H1 (cell line): ENCODE measurements around the gene PTN. TPM values are rescaled to one million over a fixed set of nuclear protein-coding genes. Genes with fewer than 3 reads are reported as not detected.

ENCODE experiments used
- CTCF ChIA-PET: fragments of 300-600 bp; sonication (Branson Sonifier 250); formaldehyde crosslinking; loops from one replicate; lab custom pipeline; 2021; ENCODE audit not compliant: partially characterized antibody; lab: Charles Lee
- POLR2A ChIA-PET: fragments of 300-600 bp; sonication (Branson Sonifier 250); formaldehyde crosslinking; loops from one replicate; lab custom pipeline; 2021; ENCODE audit warnings: inconsistent platforms; ENCODE audit not compliant: partially characterized antibody; lab: Charles Lee
- DNase-seq, 2 experiments: peaks; one replicate each; pipeline versions ENCODE4 v3.0.0 to v3.0.0-alpha.2; 2010 to 2022; ENCODE audit warnings: low spot score in 2 of 2, low read depth in 1 of 2, mixed read lengths in 1 of 2
- FAIRE-seq: peaks from 2 replicates; lab custom pipeline; 2011; peaks lifted over from hg19 to GRCh38; lab: Jason Lieb, UNC
- H2AFZ ChIP-seq: 2 replicates; pipeline ENCODE4 v1.8.1; 2012; ENCODE audit warnings: low read length, inconsistent platforms
- H2AK5ac ChIP-seq: 2 replicates; pipeline ENCODE4 v1.6.1; 2013; ENCODE audit warnings: low read depth, low read length
- H2BK120ac ChIP-seq: replicated peaks from 2 replicates; pipeline ENCODE3; 2013; ENCODE audit warnings: low read depth, low read length, inconsistent platforms
- H2BK12ac ChIP-seq: 2 replicates; pipeline ENCODE4 v1.6.1; 2013; ENCODE audit warnings: low read depth, low read length
- H2BK15ac ChIP-seq: 2 replicates; pipeline ENCODE4 v1.6.1; 2013; ENCODE audit warnings: low read length
- H2BK20ac ChIP-seq: 2 replicates; pipeline ENCODE4 v1.6.1; 2013; ENCODE audit warnings: low read length
- H2BK5ac ChIP-seq: 2 replicates; pipeline ENCODE4 v1.6.1; 2013; ENCODE audit warnings: low read depth, low read length
- H3K14ac ChIP-seq: 2 replicates; pipeline ENCODE4 v1.6.1; 2013; ENCODE audit warnings: inconsistent platforms; ENCODE audit not compliant: insufficient read length
- H3K18ac ChIP-seq: 2 replicates; pipeline ENCODE4 v1.6.1; 2013; ENCODE audit warnings: low read length; ENCODE audit errors: extremely low read depth
- H3K23ac ChIP-seq: 2 replicates; pipeline ENCODE4 v1.6.1; 2013; ENCODE audit warnings: inconsistent platforms; ENCODE audit not compliant: insufficient read length
- H3K23me2 ChIP-seq: 2 replicates; pipeline ENCODE4 v1.6.1; 2013; ENCODE audit warnings: low read depth, low read length
- H3K27ac ChIP-seq: 2 replicates; pipeline ENCODE4 v1.6.1; 2011; ENCODE audit warnings: low read depth, low read length, inconsistent platforms
- H3K27me3 ChIP-seq, 4 experiments: replicated peaks in 1 of 4; 1 replicate in 1 of 4; 2 replicates in 3 of 4; pipeline versions ENCODE4 v1.6.1 to v1.8.1; 2011 to 2013; ENCODE audit warnings: low read length in 3 of 4, mild to moderate bottlenecking in 3 of 4, inconsistent platforms in 2 of 4, mixed read lengths in 2 of 4, moderate library complexity in 1 of 4; ENCODE audit not compliant: control insufficient read depth in 3 of 4, insufficient read depth in 3 of 4; ENCODE audit errors: extremely low read depth in 1 of 4
- H3K36me3 ChIP-seq, 4 experiments: 2 replicates each; pipeline versions ENCODE4 v1.6.1 to v1.8.1; 2011 to 2013; ENCODE audit warnings: mild to moderate bottlenecking in 4 of 4, low read length in 3 of 4, moderate library complexity in 2 of 4, control low read depth in 1 of 4, inconsistent platforms in 1 of 4; ENCODE audit not compliant: insufficient read depth in 4 of 4, control insufficient read depth in 2 of 4
- H3K4ac ChIP-seq: replicated peaks from 2 replicates; pipeline ENCODE3; 2013; ENCODE audit warnings: low read length, low read depth, mixed read lengths, inconsistent platforms; ENCODE audit not compliant: insufficient read length
- H3K4me1 ChIP-seq, 4 experiments: replicated peaks in 1 of 4; 1 replicate in 1 of 4; 2 replicates in 3 of 4; pipeline versions ENCODE4 v1.6.1 to v1.8.1; 2011 to 2013; ENCODE audit warnings: low read length in 3 of 4, inconsistent platforms in 2 of 4, mixed read lengths in 1 of 4; ENCODE audit not compliant: insufficient read depth in 4 of 4, control insufficient read depth in 3 of 4
- H3K4me2 ChIP-seq, 2 experiments: 2 replicates each; pipeline versions ENCODE4 v1.6.1 to v1.8.1; 2011 to 2013; ENCODE audit warnings: low read depth in 2 of 2, low read length in 2 of 2, control low read depth in 1 of 2, inconsistent platforms in 1 of 2, mild to moderate bottlenecking in 1 of 2; ENCODE audit not compliant: insufficient read depth in 1 of 2
- H3K4me3 ChIP-seq, 4 experiments: fragments of 200-600, 300-600 bp in 1 of 4; sonication (generic), shearing (Covaris generic), sonication (Bioruptor Twin) in 1 of 4; 2 replicates each; pipeline versions ENCODE4 v1.5.1 to v1.8.1; 2011 to 2016; ENCODE audit warnings: low read length in 4 of 4, low read depth in 3 of 4, control low read depth in 2 of 4, inconsistent platforms in 2 of 4, mild to moderate bottlenecking in 2 of 4, mixed read lengths in 1 of 4, moderate library complexity in 1 of 4; ENCODE audit not compliant: insufficient read depth in 2 of 4; ENCODE audit errors: extremely low read depth in 1 of 4
- H3K56ac ChIP-seq: replicated peaks from 2 replicates; pipeline ENCODE3; 2013; ENCODE audit warnings: low read depth, mild to moderate bottlenecking, mixed read lengths, low read length, inconsistent platforms; ENCODE audit not compliant: insufficient read length
- H3K79me1 ChIP-seq: 2 replicates; pipeline ENCODE4 v1.6.1; 2013; ENCODE audit warnings: low read depth, low read length, control low read depth
- H3K79me2 ChIP-seq, 2 experiments: 2 replicates each; pipeline versions ENCODE4 v1.6.1 to v1.8.1; 2012 to 2013; ENCODE audit warnings: low read length in 2 of 2, mild to moderate bottlenecking in 2 of 2, inconsistent platforms in 1 of 2; ENCODE audit not compliant: insufficient read depth in 2 of 2, control insufficient read depth in 1 of 2
- H3K9ac ChIP-seq, 4 experiments: replicated peaks in 1 of 4; 1 replicate in 1 of 4; 2 replicates in 3 of 4; pipeline versions ENCODE4 v1.6.1 to v1.8.1; 2011 to 2013; ENCODE audit warnings: low read depth in 3 of 4, low read length in 3 of 4, control low read depth in 2 of 4, mild to moderate bottlenecking in 2 of 4, moderate library complexity in 2 of 4, inconsistent platforms in 1 of 4; ENCODE audit errors: extremely low read depth in 1 of 4
- H3K9me3 ChIP-seq, 2 experiments: 2 replicates each; pipeline versions ENCODE4 v1.6.1 to v1.8.1; 2012 to 2013; ENCODE audit warnings: mild to moderate bottlenecking in 2 of 2, moderate library complexity in 2 of 2, control low read depth in 1 of 2, inconsistent platforms in 1 of 2, low read depth in 1 of 2, low read length in 1 of 2, mixed read lengths in 1 of 2; ENCODE audit not compliant: insufficient read depth in 2 of 2
- H4K20me1 ChIP-seq, 2 experiments: replicated peaks in 1 of 2; 2 replicates each; pipeline versions ENCODE3 to v1.8.1; 2011 to 2013; ENCODE audit warnings: inconsistent platforms in 2 of 2, low read length in 2 of 2, mild to moderate bottlenecking in 1 of 2; ENCODE audit not compliant: insufficient read depth in 2 of 2, control insufficient read depth in 1 of 2
- H4K5ac ChIP-seq: 2 replicates; pipeline ENCODE4 v1.6.1; 2013; ENCODE audit warnings: low read length, low read depth, mixed read lengths, inconsistent platforms; ENCODE audit not compliant: insufficient read length
- H4K8ac ChIP-seq: 2 replicates; pipeline ENCODE4 v1.8.0; 2013; ENCODE audit warnings: mild to moderate bottlenecking, moderate library complexity, low read length, inconsistent platforms; ENCODE audit not compliant: insufficient read depth; ENCODE audit errors: extremely low read depth
- H4K91ac ChIP-seq: replicated peaks from 2 replicates; pipeline ENCODE3; 2013; ENCODE audit warnings: low read length, mixed read lengths, inconsistent platforms; ENCODE audit not compliant: insufficient read length
- ATF2 ChIP-seq: IDR thresholded peaks from 2 replicates; pipeline ENCODE4 v1.6.1; 2012; ENCODE audit warnings: low read length, inconsistent platforms
- TAF1 ChIP-seq: IDR thresholded peaks from 2 replicates; pipeline ENCODE4 v1.6.1; 2011; ENCODE audit warnings: mild to moderate bottlenecking, low read depth, low read length
- TAF7 ChIP-seq: optimal IDR thresholded peaks from 2 replicates; pipeline ENCODE3; 2011; ENCODE audit warnings: low read depth, mild to moderate bottlenecking, inconsistent platforms, low read length, moderate library complexity, borderline replicate concordance
- polyA plus RNA-seq, 7 experiments: library from polyadenylated mRNA; depleted of rRNA in 3 of 7; stranded (reverse) in 5 of 7; unstranded in 2 of 7; fragments of >200 nt in 5 of 7; fragments of 200-250 nt in 2 of 7; gene quantifications; 1 replicate in 5 of 7; 2 replicates in 1 of 7; 4 replicates in 1 of 7; pipeline versions ENCODE4 v1.2.1 to v1.2.3, GENCODE V29; 2011 to 2013; ENCODE audit warnings: missing spikeins in 2 of 7, mixed read lengths in 2 of 7
- total RNA-seq: library from RNA; stranded (reverse); fragmentation: NEBNext Ultra II Directional; extraction: Animal tissue kit (Norgen Biotek cat#: 25700); gene quantifications from 2 replicates; pipeline ENCODE4 v1.2.1, GENCODE V29; 2021

PTN gene
- total and polyA plus RNA-seq, 2 of the 8 experiments (the other 6 are each of a cell fraction or from before 2014, with no cell fraction given), result 23.1 to 27.8 TPM

GRCh38 chr7:137282043-137282442, 61.5 kb downstream of the PTN start:
- FAIRE-seq, result no peak
- TF ChIP-seq TAF7 (no peak), ATF2 (no peak), TAF1 (no peak)

More at GRCh38 chr7:137282043-137282442, 61.5 kb downstream of the PTN start:
- Histone ChIP-seq H3K23ac (no peak overlapping the region), H2AK5ac (no peak overlapping the region), H2BK15ac (no peak overlapping the region), H3K9ac (no peak overlapping the region), H4K91ac (no peak overlapping the region), H3K27ac (no peak overlapping the region), H4K5ac (no peak overlapping the region), H2BK20ac (no peak overlapping the region), H3K27me3 (no peaks in the 10 kb centered on the region), H3K9me3 (no peaks in the 10 kb centered on the region), H2AFZ (no peak overlapping the region), H3K18ac (no peak overlapping the region), H3K4me1 (no peaks in the 10 kb centered on the region), H4K20me1 (no peaks in the 10 kb centered on the region), H3K23me2 (no peaks in the 10 kb centered on the region; the same call in 1 of the 2 replicates), H3K14ac (no peak overlapping the region), H4K8ac (no peak overlapping the region), H3K36me3 (no peaks in the 10 kb centered on the region), H3K56ac (no peak overlapping the region), H3K4me2 (no peak overlapping the region), H3K4ac (no peak overlapping the region), H2BK5ac (no peak overlapping the region), H3K79me1 (no peaks in the 10 kb centered on the region), H3K4me3 (no peak overlapping the region), H2BK120ac (no peak overlapping the region), H2BK12ac (no peak overlapping the region), H3K79me2 (no peaks in the 10 kb centered on the region)
- ChIA-PET POLR2A (no interaction called here), CTCF (interaction anchor here (0.7 to 1.3 kb wide), 3 partner anchors 49 to 171 kb away, joined by 3 to 4 read pairs (median 3); no protein-coding TSS in a partner anchor)
- no peak for DNase-seq
